Right atrium auricular region (tissue), 2 donors: ENCODE results near the gene GAS2L2. TPM values are rescaled to one million over a fixed set of nuclear protein-coding genes. Genes with fewer than 3 reads are reported as not detected.

Experiments
- DNase-seq: peaks from one replicate; pipeline ENCODE4 v3.0.0-alpha.2; 2019; ENCODE audit warnings: low spot score
- H3K27ac ChIP-seq, 2 donors: fragments of 200-600 bp; sonication (generic); 1 replicate in 1 of 2; 2 replicates in 1 of 2; pipeline ENCODE4 v1.5.1; 2016 to 2019
- H3K27me3 ChIP-seq, 2 donors: fragments of 200-600 bp; sonication (generic); one replicate each; pipeline versions ENCODE4 v1.5.1 to v1.6.0; 2017 to 2019
- H3K36me3 ChIP-seq: fragments of 200-600 bp; sonication (generic); one replicate; pipeline ENCODE4 v1.5.1; 2016
- H3K4me1 ChIP-seq, 2 donors: fragments of 200-600 bp; sonication (generic); one replicate each; pipeline versions ENCODE4 v1.5.1 to v1.6.0; 2017 to 2019
- H3K4me3 ChIP-seq, 2 donors: fragments of 200-600 bp; sonication (generic); 1 replicate in 1 of 2; 2 replicates in 1 of 2; pipeline ENCODE4 v1.5.1; 2017 to 2019; ENCODE audit warnings: mild to moderate bottlenecking in 1 of 2, moderate library complexity in 1 of 2
- H3K9me3 ChIP-seq, 2 donors: fragments of 200-600 bp; sonication (generic); one replicate each; pipeline ENCODE4 v1.5.1; 2019
- total RNA-seq, 2 donors: library from RNA; depleted of rRNA; stranded (reverse); fragments of >200 nt; gene quantifications; one replicate each; pipeline ENCODE4 v1.1.0, GENCODE V29; 2016
- TF ChIP-seq, protein P1 (sequence below), 2 donors: fragments of 200-600 bp; sonication (generic); IDR thresholded peaks; one replicate each; pipeline ENCODE4 v1.5.1; 2019; ENCODE audit warnings: antibody characterized with exemption in 2 of 2

GAS2L2 gene
- total RNA-seq, 2 donors from 2014 or later, result not detected

DNA sequence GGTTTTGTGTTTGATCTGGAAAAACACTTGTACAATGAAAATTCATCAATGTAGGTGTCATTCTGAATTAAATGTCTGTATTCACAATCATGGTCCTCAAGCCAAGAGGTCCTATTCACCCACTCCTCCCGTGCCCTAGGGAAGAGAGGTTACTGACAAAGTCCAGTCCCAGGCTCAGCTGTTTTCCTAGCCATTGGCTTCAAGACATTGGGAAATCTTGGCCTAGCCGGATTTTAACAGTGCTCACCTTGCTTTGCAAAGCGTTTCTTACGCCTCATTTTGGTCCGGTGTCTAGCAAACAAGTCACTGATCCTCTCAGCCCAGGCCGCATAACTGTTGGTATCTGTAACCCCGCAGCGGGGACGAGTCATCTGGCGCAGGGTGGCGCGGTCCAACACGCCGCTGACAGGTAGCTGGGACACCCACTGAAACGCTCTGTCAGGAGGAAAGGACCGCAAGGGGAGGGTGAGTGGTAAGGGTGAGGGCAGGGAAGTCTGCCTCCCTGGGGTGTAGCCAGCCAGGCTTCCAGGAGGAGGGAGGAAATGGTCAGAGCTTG is 25.7 kb upstream of the GAS2L2 start:
- Histone ChIP-seq H3K4me3 (no peak overlapping the region), H3K9me3 (no peaks in the 10 kb centered on the region), H3K36me3 (no peaks in the 10 kb centered on the region), H3K27me3 (no peaks in the 10 kb centered on the region), H3K4me1 (peaks cover 0 to 42% of the 10 kb centered on the region in 2 donors), H3K27ac (no peak overlapping the region)
- no peak for DNase-seq
- TF ChIP-seq, protein P1, sequence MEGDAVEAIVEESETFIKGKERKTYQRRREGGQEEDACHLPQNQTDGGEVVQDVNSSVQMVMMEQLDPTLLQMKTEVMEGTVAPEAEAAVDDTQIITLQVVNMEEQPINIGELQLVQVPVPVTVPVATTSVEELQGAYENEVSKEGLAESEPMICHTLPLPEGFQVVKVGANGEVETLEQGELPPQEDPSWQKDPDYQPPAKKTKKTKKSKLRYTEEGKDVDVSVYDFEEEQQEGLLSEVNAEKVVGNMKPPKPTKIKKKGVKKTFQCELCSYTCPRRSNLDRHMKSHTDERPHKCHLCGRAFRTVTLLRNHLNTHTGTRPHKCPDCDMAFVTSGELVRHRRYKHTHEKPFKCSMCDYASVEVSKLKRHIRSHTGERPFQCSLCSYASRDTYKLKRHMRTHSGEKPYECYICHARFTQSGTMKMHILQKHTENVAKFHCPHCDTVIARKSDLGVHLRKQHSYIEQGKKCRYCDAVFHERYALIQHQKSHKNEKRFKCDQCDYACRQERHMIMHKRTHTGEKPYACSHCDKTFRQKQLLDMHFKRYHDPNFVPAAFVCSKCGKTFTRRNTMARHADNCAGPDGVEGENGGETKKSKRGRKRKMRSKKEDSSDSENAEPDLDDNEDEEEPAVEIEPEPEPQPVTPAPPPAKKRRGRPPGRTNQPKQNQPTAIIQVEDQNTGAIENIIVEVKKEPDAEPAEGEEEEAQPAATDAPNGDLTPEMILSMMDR (IDR thresholded peaks at IDR 0.05), result no peak

DNA sequence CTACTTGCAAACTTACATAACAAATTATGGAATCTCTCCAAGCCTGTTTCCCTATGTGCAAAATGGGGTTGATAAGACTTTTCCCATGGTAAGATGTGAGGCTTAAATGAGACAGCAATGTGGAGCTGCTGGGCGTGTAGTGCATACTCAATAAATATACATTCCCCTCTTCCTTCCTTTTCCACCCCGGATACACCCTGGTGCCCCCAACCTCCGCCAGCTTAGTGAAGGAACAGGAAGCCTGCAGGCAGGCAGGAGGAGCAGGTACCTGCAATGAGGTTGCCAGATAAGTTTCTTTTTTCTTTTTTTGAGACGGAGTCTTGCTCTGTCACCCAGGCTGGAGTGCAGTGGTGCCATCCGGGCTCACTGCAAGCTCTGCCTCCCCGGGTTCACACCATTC is 22.5 kb upstream of the GAS2L2 start:
- no peak overlapping the region for H3K27ac ChIP-seq
- H3K4me3 ChIP-seq, result no peak overlapping the region
- DNase-seq, result no peak
- no peaks in the 10 kb centered on the region for H3K36me3 ChIP-seq
- no peaks in the 10 kb centered on the region for H3K27me3 ChIP-seq
- no peaks in the 10 kb centered on the region for H3K9me3 ChIP-seq
- peaks cover 0 to 36% of the 10 kb centered on the region in 2 donors for H3K4me1 ChIP-seq
- TF ChIP-seq, protein P1 (IDR thresholded peaks at IDR 0.05), result no peak

DNA sequence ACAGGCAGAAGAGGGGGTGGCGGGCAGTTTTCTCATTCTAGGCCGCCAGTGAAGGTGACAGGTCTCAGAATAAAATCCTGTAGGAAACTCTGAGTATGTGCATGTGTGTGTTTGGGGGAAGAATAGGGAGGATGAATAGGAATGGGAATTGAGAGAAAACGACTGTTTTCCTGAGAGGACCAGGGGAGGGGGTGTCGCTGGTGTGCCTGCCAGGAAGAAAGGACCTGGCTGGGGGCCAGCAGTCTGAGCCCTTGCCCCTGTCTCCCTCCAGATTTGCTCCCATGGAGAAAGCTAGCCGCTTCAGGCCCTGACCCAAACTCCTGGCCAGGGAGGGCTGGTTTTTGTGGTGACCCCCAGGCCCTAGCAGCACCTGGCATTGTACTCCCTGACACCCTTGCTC is 22.0 kb upstream of the GAS2L2 start:
- TF ChIP-seq, protein P1 (IDR thresholded peaks at IDR 0.05), result no peak
- no peak for DNase-seq
- Histone ChIP-seq H3K4me3 (no peak overlapping the region), H3K9me3 (no peaks in the 10 kb centered on the region), H3K4me1 (peaks cover 0 to 36% of the 10 kb centered on the region in 2 donors), H3K27me3 (no peaks in the 10 kb centered on the region), H3K36me3 (no peaks in the 10 kb centered on the region), H3K27ac (peak overlapping the region in 1 of 2 donors; percentile 29)

DNA sequence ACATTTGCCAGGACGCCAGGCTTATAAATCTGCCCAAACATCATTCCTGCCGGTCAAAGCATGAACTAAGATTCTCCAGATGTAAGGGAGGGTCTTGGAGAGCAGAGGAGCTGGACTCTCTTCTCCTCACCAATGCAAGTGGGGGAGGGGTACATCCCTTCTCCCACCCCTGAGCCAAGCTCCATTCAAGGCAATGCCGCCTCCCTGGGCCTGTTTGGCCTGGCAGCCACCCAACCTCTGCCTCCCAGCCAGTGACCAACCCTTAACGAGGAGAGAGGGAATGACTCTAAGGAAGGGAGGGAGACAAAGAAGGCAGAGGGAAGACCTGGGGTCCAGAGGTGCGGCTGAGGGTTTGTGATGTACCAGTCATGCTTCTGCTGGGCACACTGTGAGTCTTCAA is 21.5 kb upstream of the GAS2L2 start:
- Histone ChIP-seq H3K36me3 (no peaks in the 10 kb centered on the region), H3K9me3 (no peaks in the 10 kb centered on the region), H3K27me3 (no peaks in the 10 kb centered on the region), H3K4me3 (no peak overlapping the region), H3K27ac (peak overlapping the region; percentile 29 to 36), H3K4me1 (peaks cover 0 to 36% of the 10 kb centered on the region in 2 donors)
- DNase-seq, result no peak
- TF ChIP-seq, protein P1 (IDR thresholded peaks at IDR 0.05), result no peak

DNA sequence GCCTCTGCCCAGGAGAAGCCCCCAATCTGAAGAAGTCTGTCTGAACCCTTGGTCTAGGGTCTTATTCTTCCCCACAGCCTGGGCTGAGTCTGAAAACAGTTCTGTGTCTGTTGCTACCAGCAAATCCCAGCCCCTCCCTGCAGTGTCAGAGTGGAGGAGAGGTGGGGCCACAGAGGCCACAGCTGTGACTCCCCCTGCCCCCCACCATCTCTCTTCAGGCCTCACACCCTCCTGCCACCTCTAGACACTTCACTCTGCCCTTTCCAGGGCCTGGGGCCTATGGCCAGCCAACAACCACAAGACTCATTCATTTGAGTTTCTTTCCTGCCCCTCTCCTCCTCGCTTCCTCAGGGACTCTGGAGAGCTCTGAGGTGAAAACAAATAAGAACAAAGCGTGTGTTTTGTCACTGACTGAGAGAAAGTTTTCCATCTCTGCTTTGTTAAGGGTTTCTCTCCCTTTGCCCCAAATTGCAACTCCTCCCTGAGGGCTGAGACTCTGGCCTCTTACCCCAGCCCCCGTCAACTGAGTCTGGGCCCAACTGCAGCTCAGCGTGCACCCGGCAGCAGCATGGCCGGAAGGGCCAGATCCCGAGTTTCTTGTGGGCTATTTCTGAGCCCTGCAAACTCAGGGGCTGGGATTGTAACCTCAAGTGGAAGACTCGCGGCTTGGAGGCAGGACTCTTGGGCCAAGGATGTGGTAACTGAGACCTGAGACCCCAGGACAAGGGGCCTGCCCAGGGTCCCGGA is 20.8 kb upstream of the GAS2L2 start:
- Histone ChIP-seq H3K27me3 (no peaks in the 10 kb centered on the region), H3K4me1 (peaks cover 0 to 36% of the 10 kb centered on the region in 2 donors), H3K36me3 (no peaks in the 10 kb centered on the region), H3K27ac (peak overlapping the region; percentile 29 to 36), H3K4me3 (no peak overlapping the region), H3K9me3 (no peaks in the 10 kb centered on the region)
- TF ChIP-seq, protein P1 (IDR thresholded peaks at IDR 0.05), result no peak
- DNase-seq, result no peak
